ENCODE measurements around the gene MRC1. TPM values are rescaled to one million over a fixed set of nuclear protein-coding genes. Genes with fewer than 3 reads are reported as not detected.
A peak's percentile ranks its signal among the peaks of the same experiment; 100 is the strongest.

The MRC1 gene
- total RNA-seq, 1 experiment from 2014 or later = 0.03 TPM

GRCh38 chr10:17842641-17843040 lies 33.5 kb downstream of the MRC1 start:
- DNase-seq (ENCODE audit: low read depth) = no peak

- DNase-seq (ENCODE audit: low read depth) = peak; percentile 34
Measured at GRCh38 chr10:17847585-17848296, 38.6 kb downstream of the MRC1 start.

- DNase-seq (ENCODE audit: low read depth) = no peak
Measured at GRCh38 chr10:17848646-17849045, 39.5 kb downstream of the MRC1 start.

GRCh38 chr10:17850501-17850900 lies 41.4 kb downstream of the MRC1 start:
- no peak for DNase-seq (ENCODE audit: low read depth)

GRCh38 chr10:17851611-17852010 lies 42.5 kb downstream of the MRC1 start:
- no peak for DNase-seq (ENCODE audit: low read depth)

GRCh38 chr10:17854044-17854652 lies 45.0 kb downstream of the MRC1 start:
- DNase-seq (ENCODE audit: low read depth) = peak; percentile 40

- DNase-seq (ENCODE audit: low read depth) = no peak
Measured at GRCh38 chr10:17857040-17857439, 47.9 kb downstream of the MRC1 start.

GRCh38 chr10:17859492-17860156 lies 50.5 kb downstream of the MRC1 start:
- DNase-seq (ENCODE audit: low read depth) = no peak

GRCh38 chr10:17861760-17862159 lies 52.6 kb downstream of the MRC1 start:
- no peak for DNase-seq (ENCODE audit: low read depth)

GRCh38 chr10:17865351-17865750 lies 56.2 kb downstream of the MRC1 start:
- no peak for DNase-seq (ENCODE audit: low read depth)

GRCh38 chr10:17866346-17866745 lies 57.2 kb downstream of the MRC1 start:
- DNase-seq (ENCODE audit: low read depth) = no peak

GRCh38 chr10:17867056-17867455 lies 57.9 kb downstream of the MRC1 start:
- DNase-seq (ENCODE audit: low read depth) = no peak

GRCh38 chr10:17871036-17871435 lies 61.9 kb downstream of the MRC1 start:
- DNase-seq (ENCODE audit: low read depth) = no peak

GRCh38 chr10:17872191-17873091 lies 63.3 kb downstream of the MRC1 start:
- peak; percentile 32 for DNase-seq (ENCODE audit: low read depth)

- no peak for DNase-seq (ENCODE audit: low read depth)
Measured at GRCh38 chr10:17873946-17874345, 64.8 kb downstream of the MRC1 start.

GRCh38 chr10:17877121-17877520 lies 68.0 kb downstream of the MRC1 start:
- DNase-seq (ENCODE audit: low read depth) = no peak

GRCh38 chr10:17878896-17879295 lies 69.7 kb downstream of the MRC1 start:
- no peak for DNase-seq (ENCODE audit: low read depth)

- DNase-seq (ENCODE audit: low read depth) = no peak
Measured at GRCh38 chr10:17880601-17881000, 71.5 kb downstream of the MRC1 start.

- no peak for DNase-seq (ENCODE audit: low read depth)
Measured at GRCh38 chr10:17882557-17882956, 73.4 kb downstream of the MRC1 start.

- DNase-seq (ENCODE audit: low read depth) = no peak
Measured at GRCh38 chr10:17883621-17884020, 74.5 kb downstream of the MRC1 start.

- no peak for DNase-seq (ENCODE audit: low read depth)
Measured at GRCh38 chr10:17888189-17888588, 79.0 kb downstream of the MRC1 start.

- no peak for DNase-seq (ENCODE audit: low read depth)
Measured at GRCh38 chr10:17891435-17891834, 82.3 kb downstream of the MRC1 start.

Measured in HT1080 (cell line).